Testis (tissue), 2 donors: ENCODE measurements around the gene SHROOM3.

Source experiments
- CTCF ChIP-seq, 3 experiments: fragments of 450-650 bp in 2 of 3; fragments of 200-600 bp in 1 of 3; sonication (generic) in 1 of 3; IDR thresholded peaks; one replicate each; pipeline ENCODE4 v1.5.1; 2016 to 2019; ENCODE audit warnings: antibody characterized with exemption in 3 of 3, mild to moderate bottlenecking in 2 of 3, moderate library complexity in 1 of 3
- POLR2A ChIP-seq: fragments of 450-650 bp; IDR thresholded peaks from one replicate; pipeline ENCODE4 v1.6.1; 2017; ENCODE audit warnings: antibody characterized with exemption, mild to moderate bottlenecking, moderate library complexity

GRCh38 chr4:76434901-76435527, at the start of gene SHROOM3:
- no peak for TF ChIP-seq CTCF (IDR thresholded peaks at IDR 0.05)
- TF ChIP-seq POLR2A = no peak
